GM10266 (cell line): ENCODE results near the gene IP6K3.

Source experiments
- DNase-seq: peaks from one replicate; pipeline ENCODE4 v3.0.0; 2012; ENCODE audit errors: extremely low spot score
- CTCF ChIP-seq: IDR thresholded peaks from 2 replicates; pipeline ENCODE4 v1.5.1; 2012; ENCODE audit warnings: mild to moderate bottlenecking, low read depth; ENCODE audit not compliant: control insufficient read depth, insufficient read depth; ENCODE audit errors: missing control alignments

Gene IP6K3, protein sequence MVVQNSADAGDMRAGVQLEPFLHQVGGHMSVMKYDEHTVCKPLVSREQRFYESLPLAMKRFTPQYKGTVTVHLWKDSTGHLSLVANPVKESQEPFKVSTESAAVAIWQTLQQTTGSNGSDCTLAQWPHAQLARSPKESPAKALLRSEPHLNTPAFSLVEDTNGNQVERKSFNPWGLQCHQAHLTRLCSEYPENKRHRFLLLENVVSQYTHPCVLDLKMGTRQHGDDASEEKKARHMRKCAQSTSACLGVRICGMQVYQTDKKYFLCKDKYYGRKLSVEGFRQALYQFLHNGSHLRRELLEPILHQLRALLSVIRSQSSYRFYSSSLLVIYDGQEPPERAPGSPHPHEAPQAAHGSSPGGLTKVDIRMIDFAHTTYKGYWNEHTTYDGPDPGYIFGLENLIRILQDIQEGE

DNA sequence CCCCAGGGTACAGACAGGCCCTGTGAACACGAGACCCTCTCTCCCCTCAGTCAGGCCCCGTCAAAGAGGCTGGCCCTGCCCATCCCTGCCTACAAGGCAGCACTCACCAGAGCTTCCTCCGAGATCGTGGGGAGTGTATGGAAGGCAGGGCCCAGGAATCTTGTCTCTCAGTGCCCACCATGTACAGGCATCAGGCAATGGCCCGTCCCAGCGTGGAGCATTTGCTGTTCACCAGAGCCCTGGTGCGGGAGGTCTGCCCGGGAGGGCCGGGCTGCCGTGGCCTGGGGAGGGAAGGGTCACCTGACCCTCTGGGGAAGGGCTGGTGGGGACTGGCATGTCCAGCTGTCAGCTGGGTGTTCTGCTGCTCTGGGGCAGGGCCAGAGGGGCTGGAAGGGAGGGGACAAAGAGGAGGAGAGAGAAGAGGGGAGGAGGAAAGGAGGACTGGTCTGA, at the start of gene IP6K3:
IP6K3 (minus strand) TSS at position 255 of the 450 bp plus-strand sequence. CDS start 11,429 bp downstream, outside the sequence.
- no peak for DNase-seq
- TF ChIP-seq CTCF, result no peak

DNA sequence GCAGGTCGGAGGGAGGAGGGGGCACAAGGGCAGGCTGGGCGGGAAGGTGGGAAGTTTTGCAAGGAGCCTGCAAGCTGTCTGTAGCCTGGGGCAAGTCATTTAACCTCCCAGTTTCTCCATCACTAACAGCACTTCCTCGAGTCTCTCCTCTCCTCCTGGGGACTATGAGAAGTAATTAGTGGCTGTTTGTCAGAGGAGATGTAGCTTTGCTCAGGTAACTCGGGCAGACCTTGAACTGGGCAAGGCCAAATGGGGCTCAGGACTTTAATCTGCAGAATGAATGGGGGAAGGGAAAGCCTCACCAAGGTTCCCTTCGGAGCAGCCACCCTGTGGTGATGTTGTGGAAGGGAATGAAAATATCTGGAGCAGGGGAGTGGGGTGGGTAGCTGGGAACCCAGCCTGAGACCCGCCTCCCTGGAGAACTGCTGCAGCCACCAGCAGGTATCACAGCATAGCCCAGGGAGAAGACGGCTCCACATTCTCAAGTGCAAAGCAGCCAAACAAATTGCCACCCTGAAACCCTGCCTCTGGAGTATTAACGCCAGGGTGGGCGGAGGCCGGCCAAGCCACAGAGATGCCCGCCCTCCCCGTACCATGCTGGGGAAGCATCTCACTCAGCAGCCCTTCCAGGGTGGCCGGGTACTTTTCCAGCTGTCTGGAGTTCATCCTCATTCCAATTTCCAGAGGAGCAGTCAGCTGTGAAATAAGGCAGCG, 48.4 kb upstream of the IP6K3 start:
- no peak for DNase-seq
- TF ChIP-seq CTCF, result no peak

DNA sequence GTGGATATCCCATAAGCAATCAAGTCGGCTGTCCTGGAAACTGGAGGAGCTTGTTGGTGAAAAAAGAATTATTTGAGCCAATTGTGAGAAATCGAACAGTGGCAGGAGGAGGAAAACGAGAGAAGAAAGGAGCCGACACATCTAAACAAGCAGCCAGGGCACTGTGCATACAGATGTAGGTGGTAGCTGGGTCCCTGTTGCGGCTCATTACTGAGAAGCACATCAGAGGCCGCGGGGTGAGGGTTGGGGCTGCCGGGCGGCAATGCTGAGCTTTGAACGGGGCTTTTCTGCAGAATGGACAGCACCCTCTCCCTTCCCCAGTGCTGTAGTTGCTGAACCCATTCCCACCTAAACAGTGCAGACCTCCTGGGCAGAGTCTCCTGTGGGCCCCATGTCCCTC, 46.3 kb upstream of the IP6K3 start:
- TF ChIP-seq CTCF, result no peak
- no peak for DNase-seq

DNA sequence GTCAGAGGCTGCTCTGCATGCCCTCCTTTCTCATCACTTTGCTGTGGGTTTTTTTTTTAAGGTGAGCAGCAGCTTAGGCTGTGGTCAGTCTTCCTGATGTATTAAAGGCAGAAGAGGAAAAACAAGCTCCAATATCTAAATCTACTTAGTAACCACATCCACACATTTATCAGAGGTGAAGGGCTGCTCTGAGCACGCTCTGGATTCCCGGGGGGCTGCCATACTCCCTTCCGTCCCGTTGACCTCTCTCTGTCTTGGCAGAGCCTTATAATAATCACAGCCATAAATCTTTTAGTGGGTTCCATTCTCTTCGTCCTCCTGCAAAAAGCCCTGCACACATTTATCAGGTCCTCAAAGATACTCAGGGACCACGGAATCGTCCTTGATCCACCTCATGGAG, 44.9 kb upstream of the IP6K3 start:
- DNase-seq, result no peak
- no peak for TF ChIP-seq CTCF

GRCh38 chr6:33790910-33791309, 44.2 kb upstream of the IP6K3 start:
- no peak for DNase-seq
- TF ChIP-seq CTCF, result no peak

GRCh38 chr6:33790379-33790778, 43.7 kb upstream of the IP6K3 start:
- no peak for TF ChIP-seq CTCF
- no peak for DNase-seq

DNA sequence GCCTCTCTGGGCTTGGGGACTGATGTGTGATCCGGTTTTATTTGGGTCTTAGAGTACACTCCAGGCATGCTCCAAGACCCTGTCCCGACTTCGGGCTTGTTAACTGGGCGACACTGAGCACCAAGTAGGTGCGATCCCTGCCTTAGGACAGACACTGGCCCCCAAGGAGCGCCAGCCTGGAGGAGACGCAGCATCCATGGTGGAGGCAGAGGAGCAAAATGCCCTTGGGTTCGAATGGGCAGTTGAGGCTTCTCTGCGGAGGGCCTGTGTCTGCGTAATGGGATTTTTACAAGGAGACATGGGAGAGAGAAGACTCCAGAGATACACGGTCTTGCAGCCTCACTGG, 42.8 kb upstream of the IP6K3 start:
- no peak for DNase-seq
- TF ChIP-seq CTCF, result no peak
